ENCODE measurements around the gene LNX1.

Gene LNX1

GRCh38 chr4:53601251-53601764 is 10.0 kb upstream of the LNX1 start:
- H3K27ac ChIP-seq (ENCODE audit: low read depth, low read length) = no peak overlapping the region
- no peak overlapping the region for H2AFZ ChIP-seq (ENCODE audit: low read length, unreplicated experiment)
- no peaks in the 10 kb centered on the region for H3K79me2 ChIP-seq (ENCODE audit: control insufficient read depth, insufficient read depth, low read length, unreplicated experiment)
- no peak overlapping the region for H3K4me3 ChIP-seq (ENCODE audit: low read depth, low read length)
- H3K4me1 ChIP-seq (ENCODE audit: control insufficient read depth, insufficient read depth, low read length, unreplicated experiment) = peaks cover 5% of the 10 kb centered on the region
- no peaks in the 10 kb centered on the region for H3K36me3 ChIP-seq (ENCODE audit: insufficient read depth, low read length)
- no peaks in the 10 kb centered on the region for H3K27me3 ChIP-seq (ENCODE audit: insufficient read depth, low read length)

GRCh38 chr4:53599632-53600031 is 8.3 kb upstream of the LNX1 start:
- Histone ChIP-seq H2AFZ (ENCODE audit: low read length, unreplicated experiment) (no peak overlapping the region), H3K79me2 (ENCODE audit: control insufficient read depth, insufficient read depth, low read length, unreplicated experiment) (no peaks in the 10 kb centered on the region), H3K27me3 (ENCODE audit: insufficient read depth, low read length) (no peaks in the 10 kb centered on the region), H3K4me1 (ENCODE audit: control insufficient read depth, insufficient read depth, low read length, unreplicated experiment) (peaks cover 5% of the 10 kb centered on the region), H3K4me3 (ENCODE audit: low read depth, low read length) (no peak overlapping the region), H3K27ac (ENCODE audit: low read depth, low read length) (no peak overlapping the region), H3K36me3 (ENCODE audit: insufficient read depth, low read length) (no peaks in the 10 kb centered on the region)

- H3K79me2 ChIP-seq (ENCODE audit: control insufficient read depth, insufficient read depth, low read length, unreplicated experiment) = no peaks in the 10 kb centered on the region
- no peak overlapping the region for H2AFZ ChIP-seq (ENCODE audit: low read length, unreplicated experiment)
- no peaks in the 10 kb centered on the region for H3K27me3 ChIP-seq (ENCODE audit: insufficient read depth, low read length)
- no peak overlapping the region for H3K4me3 ChIP-seq (ENCODE audit: low read depth, low read length)
- peaks cover 5% of the 10 kb centered on the region for H3K4me1 ChIP-seq (ENCODE audit: control insufficient read depth, insufficient read depth, low read length, unreplicated experiment)
- H3K27ac ChIP-seq (ENCODE audit: low read depth, low read length) = no peak overlapping the region
- no peaks in the 10 kb centered on the region for H3K36me3 ChIP-seq (ENCODE audit: insufficient read depth, low read length)
These were observed 7.6 kb upstream of the LNX1 start for GRCh38 chr4:53598901-53599300.

GRCh38 chr4:53598483-53598882 is 7.2 kb upstream of the LNX1 start:
- Histone ChIP-seq H3K27me3 (ENCODE audit: insufficient read depth, low read length) (no peaks in the 10 kb centered on the region), H2AFZ (ENCODE audit: low read length, unreplicated experiment) (no peak overlapping the region), H3K4me3 (ENCODE audit: low read depth, low read length) (no peak overlapping the region), H3K36me3 (ENCODE audit: insufficient read depth, low read length) (no peaks in the 10 kb centered on the region), H3K27ac (ENCODE audit: low read depth, low read length) (no peak overlapping the region), H3K79me2 (ENCODE audit: control insufficient read depth, insufficient read depth, low read length, unreplicated experiment) (no peaks in the 10 kb centered on the region), H3K4me1 (ENCODE audit: control insufficient read depth, insufficient read depth, low read length, unreplicated experiment) (peaks cover 5% of the 10 kb centered on the region)

GRCh38 chr4:53596901-53597300 is 5.6 kb upstream of the LNX1 start:
- peaks cover 5% of the 10 kb centered on the region for H3K4me1 ChIP-seq (ENCODE audit: control insufficient read depth, insufficient read depth, low read length, unreplicated experiment)
- no peak overlapping the region for H2AFZ ChIP-seq (ENCODE audit: low read length, unreplicated experiment)
- H3K79me2 ChIP-seq (ENCODE audit: control insufficient read depth, insufficient read depth, low read length, unreplicated experiment) = no peaks in the 10 kb centered on the region
- H3K36me3 ChIP-seq (ENCODE audit: insufficient read depth, low read length) = no peaks in the 10 kb centered on the region
- H3K27ac ChIP-seq (ENCODE audit: low read depth, low read length) = no peak overlapping the region
- H3K27me3 ChIP-seq (ENCODE audit: insufficient read depth, low read length) = no peaks in the 10 kb centered on the region
- H3K4me3 ChIP-seq (ENCODE audit: low read depth, low read length) = no peak overlapping the region

- Histone ChIP-seq H3K79me2 (ENCODE audit: control insufficient read depth, insufficient read depth, low read length, unreplicated experiment) (no peaks in the 10 kb centered on the region), H3K27ac (ENCODE audit: low read depth, low read length) (no peak overlapping the region), H3K4me3 (ENCODE audit: low read depth, low read length) (no peak overlapping the region), H2AFZ (ENCODE audit: low read length, unreplicated experiment) (no peak overlapping the region), H3K36me3 (ENCODE audit: insufficient read depth, low read length) (no peaks in the 10 kb centered on the region), H3K4me1 (ENCODE audit: control insufficient read depth, insufficient read depth, low read length, unreplicated experiment) (peaks cover 5% of the 10 kb centered on the region), H3K27me3 (ENCODE audit: insufficient read depth, low read length) (no peaks in the 10 kb centered on the region)
These were observed 4.5 kb upstream of the LNX1 start for GRCh38 chr4:53595834-53596233.

GRCh38 chr4:53595204-53595603 is 3.9 kb upstream of the LNX1 start:
- Histone ChIP-seq H3K79me2 (ENCODE audit: control insufficient read depth, insufficient read depth, low read length, unreplicated experiment) (no peaks in the 10 kb centered on the region), H2AFZ (ENCODE audit: low read length, unreplicated experiment) (no peak overlapping the region), H3K36me3 (ENCODE audit: insufficient read depth, low read length) (no peaks in the 10 kb centered on the region), H3K4me3 (ENCODE audit: low read depth, low read length) (no peak overlapping the region), H3K4me1 (ENCODE audit: control insufficient read depth, insufficient read depth, low read length, unreplicated experiment) (peaks cover 5% of the 10 kb centered on the region), H3K27me3 (ENCODE audit: insufficient read depth, low read length) (no peaks in the 10 kb centered on the region), H3K27ac (ENCODE audit: low read depth, low read length) (no peak overlapping the region)

GRCh38 chr4:53593765-53594164 is 2.5 kb upstream of the LNX1 start:
- Histone ChIP-seq H3K36me3 (ENCODE audit: insufficient read depth, low read length) (no peaks in the 10 kb centered on the region), H3K27ac (ENCODE audit: low read depth, low read length) (no peak overlapping the region), H3K79me2 (ENCODE audit: control insufficient read depth, insufficient read depth, low read length, unreplicated experiment) (no peaks in the 10 kb centered on the region), H2AFZ (ENCODE audit: low read length, unreplicated experiment) (no peak overlapping the region), H3K27me3 (ENCODE audit: insufficient read depth, low read length) (no peaks in the 10 kb centered on the region), H3K4me3 (ENCODE audit: low read depth, low read length) (no peak overlapping the region), H3K4me1 (ENCODE audit: control insufficient read depth, insufficient read depth, low read length, unreplicated experiment) (peaks cover 1% of the 10 kb centered on the region)

- H3K36me3 ChIP-seq (ENCODE audit: insufficient read depth, low read length) = no peaks in the 10 kb centered on the region
- H3K27me3 ChIP-seq (ENCODE audit: insufficient read depth, low read length) = no peaks in the 10 kb centered on the region
- no peak overlapping the region for H3K4me3 ChIP-seq (ENCODE audit: low read depth, low read length)
- no peaks in the 10 kb centered on the region for H3K4me1 ChIP-seq (ENCODE audit: control insufficient read depth, insufficient read depth, low read length, unreplicated experiment)
- H2AFZ ChIP-seq (ENCODE audit: low read length, unreplicated experiment) = no peak overlapping the region
- no peaks in the 10 kb centered on the region for H3K79me2 ChIP-seq (ENCODE audit: control insufficient read depth, insufficient read depth, low read length, unreplicated experiment)
- H3K27ac ChIP-seq (ENCODE audit: low read depth, low read length) = no peak overlapping the region
These were observed 1.6 kb upstream of the LNX1 start for GRCh38 chr4:53592686-53593501.

GRCh38 chr4:53592122-53592521 is 836 bp upstream of the LNX1 start:
- Histone ChIP-seq H3K79me2 (ENCODE audit: control insufficient read depth, insufficient read depth, low read length, unreplicated experiment) (no peaks in the 10 kb centered on the region), H3K27ac (ENCODE audit: low read depth, low read length) (no peak overlapping the region), H3K4me3 (ENCODE audit: low read depth, low read length) (no peak overlapping the region), H3K4me1 (ENCODE audit: control insufficient read depth, insufficient read depth, low read length, unreplicated experiment) (no peaks in the 10 kb centered on the region), H3K36me3 (ENCODE audit: insufficient read depth, low read length) (no peaks in the 10 kb centered on the region), H3K27me3 (ENCODE audit: insufficient read depth, low read length) (no peaks in the 10 kb centered on the region), H2AFZ (ENCODE audit: low read length, unreplicated experiment) (no peak overlapping the region)

GRCh38 chr4:53590187-53590586 is 1.1 kb downstream of the LNX1 start:
- H3K4me3 ChIP-seq (ENCODE audit: low read depth, low read length) = no peak overlapping the region
- no peak overlapping the region for H3K27ac ChIP-seq (ENCODE audit: low read depth, low read length)
- H2AFZ ChIP-seq (ENCODE audit: low read length, unreplicated experiment) = no peak overlapping the region
- no peaks in the 10 kb centered on the region for H3K79me2 ChIP-seq (ENCODE audit: control insufficient read depth, insufficient read depth, low read length, unreplicated experiment)
- no peaks in the 10 kb centered on the region for H3K36me3 ChIP-seq (ENCODE audit: insufficient read depth, low read length)
- H3K27me3 ChIP-seq (ENCODE audit: insufficient read depth, low read length) = no peaks in the 10 kb centered on the region
- peaks cover 10% of the 10 kb centered on the region for H3K4me1 ChIP-seq (ENCODE audit: control insufficient read depth, insufficient read depth, low read length, unreplicated experiment)
